Fibroblast of villous mesenchyme (primary cell): ENCODE data around the gene WNT11. TPM values are rescaled to one million over a fixed set of nuclear protein-coding genes. Genes with fewer than 3 reads are reported as not detected.

ENCODE experiments used
- DNase-seq: peaks from one replicate; pipeline ENCODE4 v3.0.0-alpha.2; 2010; ENCODE audit warnings: low read depth
- H3K4me3 ChIP-seq: 2 replicates; pipeline ENCODE4 v1.5.1; 2011; ENCODE audit warnings: low read depth, mild to moderate bottlenecking, low read length
- CTCF ChIP-seq: IDR thresholded peaks from 2 replicates; pipeline ENCODE4 v1.5.1; 2012; ENCODE audit warnings: low read depth, mild to moderate bottlenecking, low read length; ENCODE audit not compliant: insufficient read depth
- total RNA-seq: library from RNA; depleted of rRNA; stranded (reverse); fragments of >200 nt; gene quantifications from 2 replicates; pipeline ENCODE4 v1.2.3, GENCODE V29; 2012

WNT11 gene
- total RNA-seq, 1 donor = not detected

DNA sequence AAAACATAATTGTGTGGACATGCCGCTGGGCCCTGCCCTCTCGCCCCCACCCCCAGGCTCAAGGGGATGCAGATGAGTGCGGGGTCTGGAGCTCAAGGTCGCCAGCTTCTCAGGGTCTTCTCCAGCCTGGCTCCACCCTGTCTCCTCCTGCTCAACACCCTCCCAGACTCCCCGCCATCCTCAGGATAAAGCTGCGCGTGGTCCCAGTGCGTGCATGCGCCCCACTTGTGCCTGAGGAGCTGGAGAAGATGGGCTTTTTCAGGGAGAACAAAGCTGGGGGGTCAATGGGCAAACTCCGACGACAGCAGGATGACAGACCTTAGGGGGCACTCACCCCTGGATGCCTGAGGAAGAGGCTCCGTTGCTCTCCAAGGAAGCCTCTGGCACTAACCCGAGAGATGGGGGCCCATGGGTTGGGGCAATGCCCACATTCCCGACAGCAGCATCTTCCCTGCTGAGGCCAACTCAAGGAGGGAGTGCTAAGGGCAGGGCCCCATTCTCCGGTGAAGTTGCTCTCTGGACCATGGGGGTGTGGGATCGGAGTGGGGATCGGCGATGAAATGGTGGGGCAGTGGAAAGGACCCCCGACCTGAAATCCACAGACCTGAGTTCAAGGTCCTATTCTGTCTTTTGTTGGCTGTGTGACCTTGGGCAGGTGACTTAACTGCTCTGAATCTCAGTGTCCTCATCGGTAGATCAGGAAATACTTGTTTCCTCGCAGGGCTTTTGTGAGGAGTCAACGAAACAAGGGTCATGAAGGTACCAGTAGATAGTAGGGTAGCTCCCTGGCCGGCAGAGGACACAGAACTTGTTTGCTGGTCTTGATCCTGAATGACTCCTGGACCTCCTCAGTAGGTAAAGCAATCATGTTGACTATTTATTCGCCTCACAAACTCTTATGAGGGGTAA is 47.7 kb downstream of the WNT11 start:
- no peak overlapping the region for H3K4me3 ChIP-seq
- TF ChIP-seq CTCF = no peak
- no peak for DNase-seq

DNA sequence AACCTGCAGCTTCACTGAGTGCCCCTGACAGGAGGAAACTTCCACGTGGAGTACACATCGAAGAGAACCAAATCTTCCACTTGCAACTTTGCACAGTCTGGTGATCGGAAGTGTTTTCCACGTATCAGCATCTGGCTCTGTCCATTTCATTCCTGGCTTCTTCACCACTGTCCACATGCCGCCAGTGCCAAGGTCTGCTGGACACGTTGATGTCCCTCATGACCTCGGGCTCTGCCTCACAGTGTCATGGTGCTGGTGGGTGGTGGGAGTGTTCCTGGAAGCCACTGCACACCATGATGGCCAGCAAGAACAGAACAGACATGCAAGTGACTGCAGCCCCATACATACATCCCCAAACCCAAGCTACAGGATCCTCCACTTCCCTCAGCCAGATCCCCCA is 48.4 kb downstream of the WNT11 start:
- no peak for TF ChIP-seq CTCF
- no peak overlapping the region for H3K4me3 ChIP-seq
- DNase-seq = no peak

- DNase-seq = no peak
- H3K4me3 ChIP-seq = no peak overlapping the region
- TF ChIP-seq CTCF = no peak
These were observed 49.3 kb downstream of the WNT11 start for GRCh38 chr11:76156971-76157427.

DNA sequence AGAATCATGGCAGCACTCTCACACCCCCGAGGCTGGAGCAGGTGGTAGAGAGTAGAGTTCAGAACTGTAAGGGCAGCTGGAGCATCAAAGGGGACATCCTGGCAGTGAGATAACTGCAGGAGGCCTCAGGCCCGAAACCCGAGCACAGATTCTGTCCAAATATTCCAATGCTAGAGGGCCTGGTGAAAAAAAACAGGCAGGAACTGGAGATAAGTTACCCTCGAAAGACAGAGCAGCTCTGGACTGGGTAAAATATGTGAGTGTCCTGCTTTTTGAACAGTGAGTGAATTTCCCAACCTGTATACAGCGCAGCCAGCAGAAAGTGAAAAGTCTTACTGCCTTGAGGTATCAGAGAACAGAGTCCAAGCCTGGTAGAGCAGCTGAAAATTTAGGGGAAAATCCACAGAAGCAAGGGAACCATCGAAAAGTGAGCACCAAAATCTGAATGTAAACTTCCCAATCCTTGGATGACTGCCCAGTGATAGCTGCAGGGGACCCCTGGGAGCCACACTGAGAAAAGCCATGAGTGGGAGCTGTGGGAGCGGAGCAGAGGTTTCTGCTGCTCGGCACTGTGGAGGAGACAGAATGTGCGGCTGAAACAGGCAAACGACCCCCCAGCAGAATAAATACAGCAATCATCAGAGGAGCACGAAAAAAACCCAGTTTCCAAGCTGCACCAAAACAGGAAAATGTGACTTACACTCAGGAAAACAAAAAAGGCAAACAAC is 50.6 kb downstream of the WNT11 start:
- DNase-seq = no peak
- H3K4me3 ChIP-seq = no peak overlapping the region
- TF ChIP-seq CTCF = no peak

DNA sequence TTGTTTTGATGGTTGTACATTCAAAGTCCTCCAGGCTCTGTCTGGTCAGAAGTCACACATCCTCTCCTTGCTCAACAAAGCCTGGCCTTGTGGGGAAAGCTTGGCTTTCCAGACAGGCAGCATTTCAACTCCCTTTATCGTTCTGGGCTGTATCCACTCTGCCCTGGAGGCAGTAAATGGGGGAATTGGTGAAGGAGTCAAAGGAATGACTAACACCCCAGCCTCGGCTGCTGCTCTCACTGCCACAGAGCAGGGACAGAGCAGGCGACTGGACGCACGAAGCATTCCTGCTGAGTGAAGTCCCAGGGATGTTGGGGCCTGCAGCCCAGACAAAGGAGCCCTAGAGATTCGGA is 52.8 kb downstream of the WNT11 start:
- no peak for DNase-seq
- no peak for TF ChIP-seq CTCF
- no peak overlapping the region for H3K4me3 ChIP-seq

DNA sequence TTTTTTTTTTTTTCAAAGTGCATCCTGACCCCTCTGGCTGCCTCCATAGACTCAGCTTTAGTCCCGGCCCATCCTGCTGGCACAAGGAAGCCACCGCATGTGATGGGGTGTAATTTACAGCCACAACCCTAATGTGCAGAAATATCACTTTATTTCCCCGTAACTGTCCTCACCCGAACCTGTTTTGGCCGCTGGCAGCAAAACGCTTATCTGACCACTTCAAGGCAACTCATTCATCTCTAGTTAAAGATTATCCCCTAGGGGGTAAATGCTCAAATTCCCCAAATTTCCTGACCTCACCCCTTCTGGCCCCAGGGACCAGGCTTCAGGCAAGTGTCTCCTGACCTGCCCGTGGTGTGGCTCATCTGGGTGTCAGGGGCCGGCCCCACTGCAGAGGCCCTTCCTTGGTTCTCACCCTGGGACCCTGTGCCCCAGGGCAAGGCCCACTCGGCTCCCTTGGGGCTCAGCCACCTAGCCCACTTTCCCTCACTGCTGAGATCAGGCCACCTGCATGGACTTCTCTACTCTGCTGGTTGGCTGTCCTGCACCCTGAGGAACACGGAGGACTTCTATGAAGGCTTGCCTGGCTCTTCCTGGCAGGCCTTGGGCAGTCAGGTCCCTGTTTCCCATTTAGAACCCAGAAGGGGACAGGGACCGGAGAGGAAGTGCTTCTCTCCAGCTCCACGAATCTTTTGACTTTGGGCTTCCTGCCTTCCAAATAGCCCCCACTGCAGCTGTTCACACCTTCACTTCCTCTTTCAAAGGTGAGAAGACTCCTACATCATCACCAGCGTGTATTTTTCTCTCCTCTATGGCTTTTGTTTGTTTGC is 53.3 kb downstream of the WNT11 start:
- TF ChIP-seq CTCF = no peak
- no peak for DNase-seq
- no peak overlapping the region for H3K4me3 ChIP-seq
